ENCODE results near the gene ACIN1.
A peak's percentile ranks its signal among the peaks of the same experiment; 100 is the strongest.

The ACIN1 gene

GRCh38 chr14:23102801-23103200, 7.9 kb upstream of the ACIN1 start:
- Histone ChIP-seq H3K4me1 (ENCODE audit: insufficient read depth, low read length) (peaks cover 13% of the 10 kb centered on the region; the same call in 1 of the 2 replicates), H3K4me3 (ENCODE audit: low read length) (no peak overlapping the region), H3K27me3 (ENCODE audit: insufficient read depth, low read length) (no peaks in the 10 kb centered on the region; the same call in 1 of the 2 replicates), H3K9ac (ENCODE audit: low read depth, low read length) (no peak overlapping the region), H3K27ac (ENCODE audit: low read length) (no peak overlapping the region), H3K9me3 (ENCODE audit: insufficient read depth, low read depth, low read length) (no peaks in the 10 kb centered on the region), H3K36me3 (ENCODE audit: insufficient read depth, low read depth, low read length) (peaks cover 15% of the 10 kb centered on the region)

DNA sequence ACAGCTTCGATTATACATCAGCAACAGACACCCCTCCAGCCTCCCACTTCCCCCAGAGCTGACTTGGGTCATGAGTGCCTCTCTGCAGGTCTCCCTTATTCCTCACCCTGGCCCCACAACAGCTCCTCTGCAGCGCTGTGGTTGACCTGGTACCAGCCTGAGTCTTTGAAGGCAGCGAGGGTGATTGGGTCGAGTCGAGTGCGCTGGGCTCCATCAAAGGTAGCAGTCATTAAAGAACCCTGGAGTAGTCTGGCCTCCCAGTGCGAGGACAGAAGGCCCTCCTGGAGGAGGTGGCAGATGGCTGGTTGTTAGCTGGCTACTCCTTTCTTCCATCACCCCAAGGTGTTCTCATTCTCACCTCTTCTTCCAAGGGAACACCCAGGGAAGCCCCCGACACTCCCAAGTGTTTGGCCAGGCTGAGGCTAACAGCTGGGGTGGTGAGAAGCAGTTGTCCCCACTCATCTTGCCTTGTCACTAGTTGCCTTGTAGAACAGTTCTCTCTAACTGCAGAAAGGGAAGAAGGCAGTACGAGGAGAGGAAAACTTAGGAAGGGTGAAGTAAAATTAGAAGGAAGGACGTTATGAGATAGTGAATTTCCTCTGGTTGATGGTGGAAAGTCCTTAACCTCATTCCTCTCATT, 7.2 kb upstream of the ACIN1 start:
- Histone ChIP-seq H3K27ac (ENCODE audit: low read length) (no peak overlapping the region), H3K4me1 (ENCODE audit: insufficient read depth, low read length) (peaks cover 14% of the 10 kb centered on the region; the same call in 1 of the 2 replicates), H3K36me3 (ENCODE audit: insufficient read depth, low read depth, low read length) (peaks cover 22% of the 10 kb centered on the region), H3K27me3 (ENCODE audit: insufficient read depth, low read length) (no peaks in the 10 kb centered on the region; the same call in 1 of the 2 replicates), H3K4me3 (ENCODE audit: low read length) (no peak overlapping the region), H3K9ac (ENCODE audit: low read depth, low read length) (no peak overlapping the region), H3K9me3 (ENCODE audit: insufficient read depth, low read depth, low read length) (no peaks in the 10 kb centered on the region)

- H3K4me1 ChIP-seq (ENCODE audit: insufficient read depth, low read length): peaks cover 15% of the 10 kb centered on the region; the same call in 1 of the 2 replicates
- no peak overlapping the region for H3K27ac ChIP-seq (ENCODE audit: low read length)
- no peak overlapping the region for H3K4me3 ChIP-seq (ENCODE audit: low read length)
- peaks cover 24% of the 10 kb centered on the region for H3K36me3 ChIP-seq (ENCODE audit: insufficient read depth, low read depth, low read length)
- no peak overlapping the region for H3K9ac ChIP-seq (ENCODE audit: low read depth, low read length)
- no peaks in the 10 kb centered on the region; the same call in 1 of the 2 replicates for H3K27me3 ChIP-seq (ENCODE audit: insufficient read depth, low read length)
- H3K9me3 ChIP-seq (ENCODE audit: insufficient read depth, low read depth, low read length): no peaks in the 10 kb centered on the region
Observed at GRCh38 chr14:23101213-23101970, 6.5 kb upstream of the ACIN1 start.

DNA sequence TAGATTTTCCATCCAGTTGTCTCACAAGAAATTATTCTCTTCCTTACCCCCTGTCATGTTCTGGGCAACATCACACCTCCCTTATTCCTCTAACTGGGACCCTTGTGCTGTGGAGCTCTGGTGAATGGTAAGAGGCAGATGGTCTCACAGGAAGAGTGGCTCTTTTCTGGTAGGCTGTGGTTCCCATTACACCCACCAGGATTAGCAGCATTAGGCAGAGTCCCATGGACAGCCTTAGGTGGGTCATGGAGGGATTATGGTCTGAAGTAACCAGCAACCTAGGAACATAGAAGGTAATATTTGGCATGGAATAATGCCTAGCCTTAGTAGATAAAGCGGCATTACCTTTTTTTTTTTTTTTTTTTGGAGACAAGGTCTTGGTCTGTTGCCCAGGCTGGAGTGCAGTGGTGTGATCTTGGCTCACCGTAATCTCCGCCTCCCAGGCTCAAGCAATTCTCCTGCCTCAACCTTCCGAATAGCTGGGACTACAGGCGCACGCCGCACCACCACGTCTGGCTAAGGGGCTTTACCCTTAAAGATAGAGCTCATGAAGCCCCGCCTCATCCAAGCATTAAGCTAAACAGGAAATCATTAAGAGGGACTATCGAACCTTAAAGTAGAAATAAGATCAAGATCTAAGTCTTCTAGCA, 4.4 kb upstream of the ACIN1 start:
- Histone ChIP-seq H3K9me3 (ENCODE audit: insufficient read depth, low read depth, low read length) (no peaks in the 10 kb centered on the region), H3K36me3 (ENCODE audit: insufficient read depth, low read depth, low read length) (peaks cover 24% of the 10 kb centered on the region), H3K4me1 (ENCODE audit: insufficient read depth, low read length) (peaks cover 7% of the 10 kb centered on the region; the same call in 1 of the 2 replicates), H3K27ac (ENCODE audit: low read length) (no peak overlapping the region), H3K9ac (ENCODE audit: low read depth, low read length) (no peak overlapping the region), H3K4me3 (ENCODE audit: low read length) (no peak overlapping the region), H3K27me3 (ENCODE audit: insufficient read depth, low read length) (no peaks in the 10 kb centered on the region)

DNA sequence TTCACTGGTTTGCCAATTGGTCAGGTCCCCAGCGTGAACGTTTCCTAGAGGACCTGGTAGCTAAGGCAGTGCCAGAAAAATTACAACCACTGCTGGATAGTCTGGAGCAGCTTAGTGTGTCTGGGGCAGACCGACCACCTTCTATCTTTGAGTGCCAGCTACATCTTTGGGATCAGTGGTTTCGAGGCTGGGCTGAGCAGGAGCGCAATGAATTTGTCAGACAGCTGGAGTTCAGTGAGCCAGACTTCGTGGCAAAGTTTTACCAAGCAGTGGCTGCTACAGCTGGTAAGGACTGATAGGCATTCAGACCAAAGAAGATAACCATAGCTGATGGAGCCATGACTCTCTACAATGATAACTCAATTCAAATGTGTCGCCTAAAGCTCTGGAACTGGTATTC, 2.9 kb upstream of the ACIN1 start:
- no peak overlapping the region for H3K4me3 ChIP-seq (ENCODE audit: low read length)
- peaks cover 32% of the 10 kb centered on the region for H3K36me3 ChIP-seq (ENCODE audit: insufficient read depth, low read depth, low read length)
- H3K27ac ChIP-seq (ENCODE audit: low read length): no peak overlapping the region
- H3K27me3 ChIP-seq (ENCODE audit: insufficient read depth, low read length): no peaks in the 10 kb centered on the region
- peaks cover 6% of the 10 kb centered on the region; the same call in 1 of the 2 replicates for H3K4me1 ChIP-seq (ENCODE audit: insufficient read depth, low read length)
- H3K9me3 ChIP-seq (ENCODE audit: insufficient read depth, low read depth, low read length): no peaks in the 10 kb centered on the region
- no peak overlapping the region for H3K9ac ChIP-seq (ENCODE audit: low read depth, low read length)

GRCh38 chr14:23095196-23096108, 516 bp upstream of the ACIN1 start, which contains the start of gene C14orf119:
Gene C14orf119, plus strand, starts transcription at chr14:23095505. Its CDS starts 2,154 bp downstream, at chr14:23097659.
- H3K9ac ChIP-seq (ENCODE audit: low read depth, low read length): peak within 1 kb of the TSS; percentile 99
- peaks cover 56% of the 10 kb centered on the region for H3K36me3 ChIP-seq (ENCODE audit: insufficient read depth, low read depth, low read length)
- H3K4me3 ChIP-seq (ENCODE audit: low read length): peak within 1 kb of the TSS; percentile 92
- peak within 1 kb of the TSS; percentile 97 for H3K27ac ChIP-seq (ENCODE audit: low read length)
- H3K9me3 ChIP-seq (ENCODE audit: insufficient read depth, low read depth, low read length): no peaks in the 10 kb centered on the region
- no peaks in the 10 kb centered on the region for H3K27me3 ChIP-seq (ENCODE audit: insufficient read depth, low read length)
- H3K4me1 ChIP-seq (ENCODE audit: insufficient read depth, low read length): peaks cover 6% of the 10 kb centered on the region; the same call in 1 of the 2 replicates

GRCh38 chr14:23093991-23094665, 808 bp downstream of the ACIN1 start:
- H3K9ac ChIP-seq (ENCODE audit: low read depth, low read length): peak overlapping the region; percentile 99
- H3K4me1 ChIP-seq (ENCODE audit: insufficient read depth, low read length): peaks cover 6% of the 10 kb centered on the region; the same call in 1 of the 2 replicates
- H3K36me3 ChIP-seq (ENCODE audit: insufficient read depth, low read depth, low read length): peaks cover 67% of the 10 kb centered on the region
- peak overlapping the region; percentile 92 for H3K4me3 ChIP-seq (ENCODE audit: low read length)
- peak overlapping the region; percentile 97 for H3K27ac ChIP-seq (ENCODE audit: low read length)
- H3K27me3 ChIP-seq (ENCODE audit: insufficient read depth, low read length): no peaks in the 10 kb centered on the region
- H3K9me3 ChIP-seq (ENCODE audit: insufficient read depth, low read depth, low read length): no peaks in the 10 kb centered on the region

GRCh38 chr14:23093526-23093925, 1.4 kb downstream of the ACIN1 start:
- peak overlapping the region; percentile 99; the same call in 1 of the 2 replicates for H3K9ac ChIP-seq (ENCODE audit: low read depth, low read length)
- H3K9me3 ChIP-seq (ENCODE audit: insufficient read depth, low read depth, low read length): no peaks in the 10 kb centered on the region
- H3K27me3 ChIP-seq (ENCODE audit: insufficient read depth, low read length): no peaks in the 10 kb centered on the region
- no peak overlapping the region for H3K27ac ChIP-seq (ENCODE audit: low read length)
- peaks cover 67% of the 10 kb centered on the region for H3K36me3 ChIP-seq (ENCODE audit: insufficient read depth, low read depth, low read length)
- peak overlapping the region; percentile 92 for H3K4me3 ChIP-seq (ENCODE audit: low read length)
- H3K4me1 ChIP-seq (ENCODE audit: insufficient read depth, low read length): peaks cover 6% of the 10 kb centered on the region; the same call in 1 of the 2 replicates

DNA sequence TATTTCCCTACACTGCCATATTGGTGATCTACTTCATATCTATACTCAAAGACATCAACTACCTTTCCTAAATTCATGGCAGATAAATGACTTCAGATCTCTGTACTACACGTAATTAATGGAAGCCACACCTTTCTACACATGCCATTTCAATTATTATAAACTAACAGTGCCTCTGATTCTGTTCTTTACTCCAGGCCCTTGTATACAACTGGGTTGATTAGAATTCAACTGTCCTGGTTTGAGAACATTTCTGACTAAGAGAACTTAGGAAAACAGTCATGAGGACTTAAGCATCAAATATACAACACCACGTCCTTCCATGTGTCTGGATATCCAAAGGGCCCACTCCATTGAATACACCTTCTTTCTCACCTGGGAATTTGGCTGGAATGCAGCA, 1.8 kb downstream of the ACIN1 start:
- Histone ChIP-seq H3K36me3 (ENCODE audit: insufficient read depth, low read depth, low read length) (peaks cover 67% of the 10 kb centered on the region), H3K4me1 (ENCODE audit: insufficient read depth, low read length) (peaks cover 6% of the 10 kb centered on the region; the same call in 1 of the 2 replicates), H3K9me3 (ENCODE audit: insufficient read depth, low read depth, low read length) (no peaks in the 10 kb centered on the region), H3K27ac (ENCODE audit: low read length) (no peak overlapping the region), H3K27me3 (ENCODE audit: insufficient read depth, low read length) (no peaks in the 10 kb centered on the region), H3K9ac (ENCODE audit: low read depth, low read length) (no peak overlapping the region), H3K4me3 (ENCODE audit: low read length) (peak overlapping the region; percentile 92; the same call in 1 of the 2 replicates)

GRCh38 chr14:23091294-23092225, 3.4 kb downstream of the ACIN1 start:
- Histone ChIP-seq H3K36me3 (ENCODE audit: insufficient read depth, low read depth, low read length) (peaks cover 70% of the 10 kb centered on the region), H3K4me3 (ENCODE audit: low read length) (no peak overlapping the region), H3K9ac (ENCODE audit: low read depth, low read length) (no peak overlapping the region), H3K27me3 (ENCODE audit: insufficient read depth, low read length) (no peaks in the 10 kb centered on the region), H3K9me3 (ENCODE audit: insufficient read depth, low read depth, low read length) (no peaks in the 10 kb centered on the region), H3K4me1 (ENCODE audit: insufficient read depth, low read length) (no peaks in the 10 kb centered on the region), H3K27ac (ENCODE audit: low read length) (no peak overlapping the region)

Data from iPS-20b (cell line).